Measurements from ENCODE around the gene CPZ. TPM values are rescaled to one million over a fixed set of nuclear protein-coding genes. Genes with fewer than 3 reads are reported as not detected.

CPZ gene
- total RNA-seq, 4 donors from 2014 or later, result 2.3 to 7.5 (median 3.2) TPM; not detected in 1

DNA sequence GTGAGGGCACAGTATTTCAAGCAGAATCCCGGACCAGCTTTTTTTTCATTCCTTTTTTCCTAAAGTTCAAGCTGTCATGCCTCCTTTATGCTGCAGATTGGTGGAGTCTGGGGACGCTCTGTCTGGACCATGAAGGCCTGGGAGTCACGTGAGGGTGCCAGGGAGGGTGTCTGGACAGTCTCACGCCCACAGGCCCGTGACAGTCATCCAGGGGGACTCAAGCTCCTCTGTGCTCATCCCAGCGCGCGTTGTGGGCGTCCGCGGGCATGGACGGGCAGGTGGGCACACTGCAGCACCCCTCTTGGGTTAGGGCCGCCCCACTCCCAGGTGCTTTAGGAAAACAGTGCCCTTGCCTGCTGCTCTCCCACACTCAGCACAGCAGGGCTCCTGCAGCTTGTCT, 4.8 kb downstream of the CPZ start:
- Histone ChIP-seq H3K4me3 (no peak overlapping the region), H3K27ac (no peak overlapping the region), H3K27me3 (peaks cover 51% of the 10 kb centered on the region), H3K36me3 (no peaks in the 10 kb centered on the region), H3K9me3 (no peaks in the 10 kb centered on the region), H3K4me1 (peaks cover 0 to 14% (median 0%) of the 10 kb centered on the region in 3 donors)
- TF ChIP-seq EP300 (IDR thresholded peaks at IDR 0.05) (no peak), POLR2A (IDR thresholded peaks at IDR 0.05) (no peak), POLR2AphosphoS5 (IDR thresholded peaks at IDR 0.05) (no peak)
- TF ChIP-seq, protein P1, sequence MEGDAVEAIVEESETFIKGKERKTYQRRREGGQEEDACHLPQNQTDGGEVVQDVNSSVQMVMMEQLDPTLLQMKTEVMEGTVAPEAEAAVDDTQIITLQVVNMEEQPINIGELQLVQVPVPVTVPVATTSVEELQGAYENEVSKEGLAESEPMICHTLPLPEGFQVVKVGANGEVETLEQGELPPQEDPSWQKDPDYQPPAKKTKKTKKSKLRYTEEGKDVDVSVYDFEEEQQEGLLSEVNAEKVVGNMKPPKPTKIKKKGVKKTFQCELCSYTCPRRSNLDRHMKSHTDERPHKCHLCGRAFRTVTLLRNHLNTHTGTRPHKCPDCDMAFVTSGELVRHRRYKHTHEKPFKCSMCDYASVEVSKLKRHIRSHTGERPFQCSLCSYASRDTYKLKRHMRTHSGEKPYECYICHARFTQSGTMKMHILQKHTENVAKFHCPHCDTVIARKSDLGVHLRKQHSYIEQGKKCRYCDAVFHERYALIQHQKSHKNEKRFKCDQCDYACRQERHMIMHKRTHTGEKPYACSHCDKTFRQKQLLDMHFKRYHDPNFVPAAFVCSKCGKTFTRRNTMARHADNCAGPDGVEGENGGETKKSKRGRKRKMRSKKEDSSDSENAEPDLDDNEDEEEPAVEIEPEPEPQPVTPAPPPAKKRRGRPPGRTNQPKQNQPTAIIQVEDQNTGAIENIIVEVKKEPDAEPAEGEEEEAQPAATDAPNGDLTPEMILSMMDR (IDR thresholded peaks at IDR 0.05), result no peak
- ATAC-seq, result no peak
- WGBS, 2 donors (ENCODE audit: low coverage in 1 of 2), result 48% methylated on average over 3 of the region's 13 CpGs; no CpG with 5 or more reads in 1 of the 2 donors

DNA sequence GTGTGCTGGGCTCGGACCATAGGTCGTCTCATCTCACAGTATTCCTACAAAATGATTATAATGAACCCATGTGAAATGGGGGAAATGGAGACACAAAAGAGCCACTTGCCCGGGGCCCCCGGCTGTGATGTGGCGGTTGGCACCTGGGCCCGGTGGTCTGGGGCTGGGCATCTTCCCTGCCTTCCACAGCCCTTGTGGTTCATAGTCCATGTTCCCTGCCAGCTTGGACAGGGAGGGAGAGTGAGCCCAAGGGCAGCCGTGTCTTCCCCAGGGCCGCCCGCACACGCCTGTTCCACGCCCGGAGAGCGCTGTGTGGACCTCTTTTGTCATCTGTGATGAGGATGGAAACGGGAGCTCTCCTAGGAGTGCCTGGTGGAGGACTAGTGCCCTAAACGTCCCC, 5.2 kb downstream of the CPZ start:
- Histone ChIP-seq H3K36me3 (no peaks in the 10 kb centered on the region), H3K4me1 (peaks cover 0 to 9% (median 0%) of the 10 kb centered on the region in 3 donors), H3K27me3 (peaks cover 51% of the 10 kb centered on the region), H3K4me3 (no peak overlapping the region), H3K27ac (no peak overlapping the region), H3K9me3 (no peaks in the 10 kb centered on the region)
- no peak for ATAC-seq
- WGBS, 2 donors (ENCODE audit: low coverage in 1 of 2), result 76% methylated on average over 2 of the region's 15 CpGs; no CpG with 5 or more reads in 1 of the 2 donors
- no peak for TF ChIP-seq EP300 (IDR thresholded peaks at IDR 0.05)

DNA sequence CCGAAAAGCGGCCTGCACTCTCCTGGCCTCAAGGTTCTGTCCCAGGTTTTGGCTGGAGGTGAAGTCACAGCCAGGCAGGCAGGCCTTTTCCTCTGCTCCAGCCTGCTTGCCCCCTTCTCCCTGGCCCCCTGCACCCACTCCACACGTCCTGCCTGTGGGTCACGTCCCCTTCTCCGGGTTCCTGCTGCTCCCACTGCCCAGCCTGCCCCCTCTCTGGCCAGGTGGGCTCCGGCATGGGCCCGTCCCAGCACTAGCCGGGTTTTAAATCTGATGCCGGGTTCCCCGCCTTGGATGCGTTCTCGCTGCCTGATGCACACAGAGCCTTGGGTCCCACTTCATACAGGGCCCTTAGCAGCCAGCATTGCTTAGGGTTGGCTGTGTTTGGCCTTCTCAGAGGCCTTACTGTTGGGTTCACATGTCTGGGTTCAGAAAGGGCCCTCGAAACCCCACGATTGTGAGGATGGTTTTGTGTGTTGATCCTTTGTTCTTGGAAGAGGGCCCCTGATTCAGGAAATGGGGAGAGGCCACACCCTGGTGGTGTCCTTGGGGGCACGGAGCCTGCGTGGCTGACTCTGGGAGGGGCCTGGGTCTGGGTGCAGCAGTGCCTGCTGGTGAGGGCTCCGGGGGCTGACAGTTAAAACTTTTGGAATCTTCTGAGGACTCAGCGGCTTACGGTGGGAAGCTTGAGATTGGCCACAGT, 6.0 kb downstream of the CPZ start:
- TF ChIP-seq, protein P1 (IDR thresholded peaks at IDR 0.05), result no peak
- TF ChIP-seq POLR2AphosphoS5 (IDR thresholded peaks at IDR 0.05) (no peak), POLR2A (IDR thresholded peaks at IDR 0.05) (no peak), EP300 (IDR thresholded peaks at IDR 0.05) (no peak)
- no peak for ATAC-seq
- Histone ChIP-seq H3K4me3 (no peak overlapping the region), H3K27ac (no peak overlapping the region), H3K9me3 (no peaks in the 10 kb centered on the region), H3K36me3 (no peaks in the 10 kb centered on the region), H3K27me3 (peaks cover 45% of the 10 kb centered on the region), H3K4me1 (peaks cover 0 to 3% (median 0%) of the 10 kb centered on the region in 3 donors)
- 57 to 100% methylated on average over 1 to 3 of the region's 19 CpGs for WGBS, 2 donors (ENCODE audit: low coverage in 1 of 2)

DNA sequence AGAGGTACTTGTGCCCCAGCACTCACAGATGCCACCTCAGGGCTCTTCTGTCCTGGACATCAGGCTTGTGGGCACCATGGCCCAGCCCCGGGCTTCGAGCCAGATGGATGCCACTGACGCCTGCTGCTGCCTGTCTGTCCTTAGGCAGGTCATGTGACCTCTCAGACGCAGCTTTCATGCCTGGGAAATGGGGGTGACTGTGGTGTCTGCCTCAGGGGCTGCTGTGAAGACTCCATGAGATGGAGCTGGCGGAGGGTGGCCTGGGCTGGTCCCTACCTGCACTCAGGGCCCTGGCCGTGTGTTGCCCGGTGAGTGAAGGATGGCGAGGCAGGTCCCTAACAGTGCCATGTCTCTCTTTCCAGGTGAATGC, 6.5 kb downstream of the CPZ start:
- Histone ChIP-seq H3K4me3 (no peak overlapping the region), H3K36me3 (no peaks in the 10 kb centered on the region), H3K4me1 (peaks cover 0 to 3% (median 0%) of the 10 kb centered on the region in 3 donors), H3K9me3 (no peaks in the 10 kb centered on the region), H3K27me3 (peaks cover 40% of the 10 kb centered on the region), H3K27ac (no peak overlapping the region)
- 71 to 100% methylated on average over 1 to 3 of the region's 8 CpGs for WGBS, 2 donors (ENCODE audit: low coverage in 1 of 2)
- no peak for ATAC-seq
- TF ChIP-seq, protein P1 (IDR thresholded peaks at IDR 0.05), result no peak
- TF ChIP-seq POLR2AphosphoS5 (IDR thresholded peaks at IDR 0.05), result no peak
- no peak for TF ChIP-seq POLR2A (IDR thresholded peaks at IDR 0.05)
- TF ChIP-seq EP300 (IDR thresholded peaks at IDR 0.05), result no peak

DNA sequence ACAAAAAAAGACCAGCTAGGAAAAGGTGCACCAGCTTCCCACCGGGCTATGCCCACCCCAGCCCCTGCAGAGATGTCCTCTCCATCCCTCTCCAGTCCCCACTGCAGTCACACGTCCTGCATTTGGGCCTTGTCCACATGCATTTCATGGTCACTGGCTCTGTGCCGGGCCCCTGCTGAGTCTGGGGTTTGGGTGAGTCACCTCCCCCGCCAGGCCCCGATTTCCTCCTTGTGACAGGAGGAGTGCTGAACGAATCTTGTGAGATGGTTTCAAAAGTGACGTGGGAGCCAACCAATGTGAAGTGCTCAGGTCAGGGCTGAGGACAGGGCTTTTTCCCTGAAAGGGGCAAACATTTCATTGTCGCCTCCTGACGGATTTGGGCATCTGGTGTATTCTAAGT, 7.1 kb downstream of the CPZ start:
- no peaks in the 10 kb centered on the region for H3K4me1 ChIP-seq
- 58 to 95% methylated on average over 4 to 7 of the region's 9 CpGs for WGBS, 2 donors (ENCODE audit: low coverage in 1 of 2)
- H3K9me3 ChIP-seq, result no peaks in the 10 kb centered on the region
- no peak for ATAC-seq
- no peaks in the 10 kb centered on the region for H3K36me3 ChIP-seq
- H3K4me3 ChIP-seq, result no peak overlapping the region
- TF ChIP-seq EP300 (IDR thresholded peaks at IDR 0.05), result no peak
- no peak for TF ChIP-seq POLR2A (IDR thresholded peaks at IDR 0.05)
- TF ChIP-seq, protein P1 (IDR thresholded peaks at IDR 0.05), result no peak
- TF ChIP-seq POLR2AphosphoS5 (IDR thresholded peaks at IDR 0.05), result no peak
- peaks cover 36% of the 10 kb centered on the region for H3K27me3 ChIP-seq
- H3K27ac ChIP-seq, result no peak overlapping the region

All from gastroesophageal sphincter (tissue), 4 donors.